Measurements from ENCODE around the gene MIER2.
"Not testable (repeated sequence)": the region's sequence is repeated elsewhere in the genome, so short reads cannot be mapped to it uniquely, and the experiment has no call there.

Gene MIER2

DNA sequence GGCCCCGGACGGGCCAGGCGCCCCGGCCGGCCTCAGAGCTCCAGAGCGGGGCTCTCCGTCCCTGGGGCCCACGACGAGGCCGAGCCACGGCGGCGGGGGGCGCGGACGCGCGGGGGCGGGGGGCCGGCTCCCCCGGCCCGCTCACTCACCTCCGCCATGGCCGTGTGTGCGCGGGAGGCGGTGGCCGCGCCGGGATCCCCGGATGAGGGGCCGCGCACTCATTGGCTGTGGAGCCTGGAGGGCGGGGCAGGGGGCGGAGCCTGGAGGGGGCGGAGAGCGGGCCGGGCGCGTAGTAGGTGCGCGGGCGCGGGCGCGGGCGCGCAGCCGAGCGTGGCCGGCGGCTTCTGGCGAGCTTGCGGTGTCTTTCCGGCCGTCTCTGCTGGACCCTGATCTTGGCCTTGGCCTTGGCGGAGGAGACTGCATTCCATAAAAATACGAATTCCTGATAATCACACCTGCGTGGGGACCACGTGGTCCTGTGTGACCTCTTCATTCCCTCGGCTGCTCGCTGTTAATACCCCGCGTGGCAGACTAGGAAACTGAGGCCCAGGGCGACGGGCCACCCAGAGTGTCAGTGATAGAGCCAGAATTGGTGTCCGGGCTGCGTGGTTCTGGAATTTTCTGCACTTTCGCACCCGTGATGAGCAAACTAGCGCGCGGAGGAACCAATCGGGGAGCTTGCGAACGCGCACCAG is at the start of gene MIER2:
MIER2 (minus strand) TSS at position 172 of the 695 bp plus-strand sequence; CDS start at position 158, 14 bp downstream.
- no peak for DNase-seq

GRCh38 chr19:393560-393959 is 49.0 kb upstream of the MIER2 start:
- not testable (repeated sequence) for DNase-seq

GRCh38 chr19:392375-392970 is 47.9 kb upstream of the MIER2 start:
- DNase-seq: no peak

DNA sequence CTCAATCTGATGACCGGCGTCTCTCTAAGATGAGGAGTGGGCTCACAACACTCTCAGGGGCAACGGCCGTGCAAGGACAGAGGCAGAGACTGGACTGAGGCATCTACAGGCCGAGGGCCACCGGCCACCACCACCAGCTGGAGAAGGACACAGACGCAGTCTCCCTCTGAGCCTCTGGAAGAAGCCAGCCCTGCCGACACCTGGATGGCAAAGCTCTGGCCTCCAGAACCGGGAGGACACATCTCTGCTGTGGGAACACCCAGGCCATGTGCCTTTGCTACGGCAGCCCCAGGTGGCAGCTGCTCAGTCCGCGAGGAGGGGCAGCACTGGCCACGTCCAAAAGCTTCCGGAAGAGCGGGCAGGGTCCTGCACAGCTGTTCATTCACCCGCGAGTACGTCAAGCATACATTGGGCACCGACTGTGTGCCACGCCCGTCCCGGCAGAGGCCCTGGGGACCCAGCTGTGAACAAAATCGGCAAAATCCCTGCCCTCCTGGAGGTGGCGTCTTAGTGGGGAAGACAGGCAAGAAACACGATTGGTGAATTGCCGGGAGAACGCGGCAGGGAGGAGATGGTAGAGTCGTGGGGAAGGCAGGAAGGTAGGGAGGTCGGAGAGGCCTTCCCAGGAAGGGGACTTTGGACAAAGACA is 47.3 kb upstream of the MIER2 start:
- no peak for DNase-seq

- DNase-seq: no peak
Observed at GRCh38 chr19:391207-391557, 46.6 kb upstream of the MIER2 start.

DNA sequence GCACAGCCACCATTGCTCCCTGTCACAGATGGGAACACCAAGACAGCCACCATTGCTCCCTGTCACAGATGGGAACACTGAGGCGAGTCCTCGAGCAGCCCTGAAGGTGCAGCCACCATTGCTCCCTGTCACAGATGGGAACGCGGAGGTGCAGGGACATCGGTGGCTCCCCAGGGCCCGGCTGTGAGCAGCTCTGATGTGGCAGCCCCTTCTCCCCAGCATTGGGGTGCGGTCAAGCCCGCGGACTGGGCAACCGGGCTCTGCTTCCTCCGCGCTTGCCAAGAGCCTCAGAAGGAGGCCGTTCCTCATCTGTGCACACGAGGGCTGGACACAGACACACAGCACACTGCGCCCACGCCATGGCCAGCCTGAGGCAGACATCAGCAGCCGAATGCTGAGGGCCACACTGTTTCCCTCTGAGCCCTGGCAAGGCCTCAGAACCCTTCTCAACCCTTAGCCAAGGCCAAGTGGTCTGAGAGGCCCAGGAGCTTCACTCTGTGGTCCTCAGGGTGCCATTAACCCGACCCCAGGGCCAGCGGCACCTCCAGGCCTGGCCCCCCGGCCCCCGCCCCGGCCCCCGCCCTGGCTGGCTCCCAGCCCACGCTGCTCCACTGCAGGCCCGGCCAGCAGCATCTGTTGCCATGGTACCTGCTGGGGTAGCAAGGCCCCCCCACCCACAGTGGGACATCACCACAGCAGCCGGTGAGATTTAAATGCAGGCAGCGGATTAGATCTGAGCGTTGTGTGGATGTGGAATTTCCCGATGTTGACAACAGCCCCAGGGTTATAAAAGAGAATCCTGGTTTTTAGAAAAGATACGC is 46.0 kb upstream of the MIER2 start:
- DNase-seq: no peak

- no peak for DNase-seq
Observed at GRCh38 chr19:389935-390289, 45.3 kb upstream of the MIER2 start.

DNA sequence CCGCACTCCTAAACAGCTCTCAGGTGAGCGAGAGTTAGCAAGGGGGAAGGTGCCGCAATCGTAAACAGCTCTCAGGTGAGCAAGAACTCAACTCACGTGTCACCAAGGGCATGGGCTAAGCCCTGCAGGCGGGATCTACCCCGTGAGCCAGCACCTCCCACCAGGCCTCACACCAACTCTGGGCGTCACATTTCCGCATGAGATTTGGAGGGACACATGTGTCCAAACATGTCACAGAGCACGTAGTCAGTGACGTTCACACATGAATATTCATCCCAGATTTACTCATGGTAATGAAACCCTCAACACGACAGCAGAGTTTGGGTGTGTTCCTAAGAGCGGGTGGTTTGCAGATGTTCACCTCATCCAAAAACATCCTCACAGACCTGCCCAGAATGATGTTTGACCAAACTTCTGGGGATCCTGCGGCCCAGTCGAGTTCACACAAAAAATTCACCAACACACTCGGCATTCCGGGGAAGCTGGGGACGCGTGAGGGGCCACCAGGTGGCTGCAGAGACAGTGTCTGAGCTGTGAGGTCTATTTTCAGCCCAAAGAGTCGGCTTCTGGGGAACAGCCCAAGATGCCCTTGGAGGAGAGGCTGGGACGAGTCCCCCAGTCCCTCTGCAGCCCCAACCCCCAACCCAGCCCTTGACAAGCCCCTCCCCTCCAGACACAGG is 44.8 kb upstream of the MIER2 start:
- DNase-seq: no peak

DNA sequence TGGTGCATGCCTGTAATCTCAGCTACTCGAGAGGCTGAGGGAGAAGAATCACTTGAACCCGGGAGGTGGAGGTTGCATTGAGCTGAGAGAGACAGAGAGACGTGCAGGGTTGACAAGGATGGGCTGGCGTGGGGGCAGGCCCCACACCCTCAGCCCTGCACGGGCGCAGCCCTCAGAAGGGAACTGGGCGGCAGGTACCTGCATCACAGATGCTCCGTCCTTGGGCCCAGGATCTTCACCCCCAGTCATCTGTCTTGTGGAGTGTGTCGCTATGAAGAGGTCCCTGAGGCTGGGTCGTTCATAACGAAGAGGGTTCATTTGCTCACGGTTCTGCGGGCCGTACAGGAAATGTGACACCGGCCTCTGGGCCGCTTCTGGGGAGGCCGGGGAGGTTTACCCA is 44.1 kb upstream of the MIER2 start:
- no peak for DNase-seq

DNA sequence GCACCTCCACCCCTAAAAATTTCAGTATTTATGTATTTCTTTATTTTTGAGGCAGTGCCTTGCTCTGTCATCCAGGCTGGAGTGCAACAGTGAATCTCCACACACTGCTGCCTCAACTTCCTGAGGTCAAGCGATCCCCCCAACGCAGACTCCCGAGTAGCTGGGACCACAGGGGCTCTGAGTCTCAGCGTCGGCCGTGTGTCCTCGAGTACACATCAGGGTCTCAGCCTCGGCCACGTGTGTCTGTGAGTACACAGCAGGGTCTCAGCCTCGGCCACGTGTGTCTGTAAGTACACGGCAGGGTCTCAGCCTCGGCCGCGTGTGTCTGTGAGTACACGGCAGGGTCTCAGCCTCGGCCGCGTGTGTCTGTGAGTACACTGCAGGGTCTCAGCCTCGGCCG is 43.2 kb upstream of the MIER2 start:
- DNase-seq: no peak

- not testable (repeated sequence) for DNase-seq
Observed at GRCh38 chr19:386632-387301, 42.2 kb upstream of the MIER2 start.

DNA sequence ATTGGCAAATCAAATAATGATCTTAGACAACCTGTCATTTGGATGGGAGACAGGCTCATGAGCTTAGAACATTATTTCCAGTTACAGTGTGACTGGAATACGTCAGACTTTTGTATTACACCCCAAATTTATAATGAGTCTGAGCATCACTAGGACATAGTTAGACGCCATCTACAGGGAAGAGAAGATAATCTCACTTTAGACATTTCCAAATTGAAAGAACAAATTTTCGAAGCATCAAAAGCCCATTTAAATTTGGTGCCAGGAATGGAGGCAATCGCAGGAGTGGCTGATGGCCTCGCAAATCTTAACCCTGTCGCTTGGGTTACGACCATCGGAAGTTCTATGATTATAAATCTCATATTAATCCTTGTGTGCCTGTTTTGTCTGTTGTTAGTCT is 41.6 kb upstream of the MIER2 start:
- not testable (repeated sequence) for DNase-seq

DNA sequence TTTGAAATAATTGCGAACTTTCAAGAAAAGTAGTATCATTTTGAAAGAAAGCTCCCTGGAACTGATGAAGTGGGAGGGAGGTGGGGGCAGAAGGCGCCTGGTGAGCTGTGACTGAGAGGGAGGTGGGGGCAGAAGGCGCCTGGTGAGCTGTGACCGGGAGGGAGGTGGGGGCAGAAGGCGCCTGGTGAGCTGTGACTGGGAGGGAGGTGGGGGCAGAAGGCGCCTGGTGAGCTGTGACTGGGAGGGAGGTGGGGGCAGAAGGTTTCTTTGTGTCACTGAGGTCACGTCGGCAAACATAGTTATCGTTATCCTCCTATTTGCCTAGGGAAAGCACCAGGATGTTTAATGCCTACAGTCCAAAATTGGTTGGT is 40.2 kb upstream of the MIER2 start:
- no peak for DNase-seq

DNA sequence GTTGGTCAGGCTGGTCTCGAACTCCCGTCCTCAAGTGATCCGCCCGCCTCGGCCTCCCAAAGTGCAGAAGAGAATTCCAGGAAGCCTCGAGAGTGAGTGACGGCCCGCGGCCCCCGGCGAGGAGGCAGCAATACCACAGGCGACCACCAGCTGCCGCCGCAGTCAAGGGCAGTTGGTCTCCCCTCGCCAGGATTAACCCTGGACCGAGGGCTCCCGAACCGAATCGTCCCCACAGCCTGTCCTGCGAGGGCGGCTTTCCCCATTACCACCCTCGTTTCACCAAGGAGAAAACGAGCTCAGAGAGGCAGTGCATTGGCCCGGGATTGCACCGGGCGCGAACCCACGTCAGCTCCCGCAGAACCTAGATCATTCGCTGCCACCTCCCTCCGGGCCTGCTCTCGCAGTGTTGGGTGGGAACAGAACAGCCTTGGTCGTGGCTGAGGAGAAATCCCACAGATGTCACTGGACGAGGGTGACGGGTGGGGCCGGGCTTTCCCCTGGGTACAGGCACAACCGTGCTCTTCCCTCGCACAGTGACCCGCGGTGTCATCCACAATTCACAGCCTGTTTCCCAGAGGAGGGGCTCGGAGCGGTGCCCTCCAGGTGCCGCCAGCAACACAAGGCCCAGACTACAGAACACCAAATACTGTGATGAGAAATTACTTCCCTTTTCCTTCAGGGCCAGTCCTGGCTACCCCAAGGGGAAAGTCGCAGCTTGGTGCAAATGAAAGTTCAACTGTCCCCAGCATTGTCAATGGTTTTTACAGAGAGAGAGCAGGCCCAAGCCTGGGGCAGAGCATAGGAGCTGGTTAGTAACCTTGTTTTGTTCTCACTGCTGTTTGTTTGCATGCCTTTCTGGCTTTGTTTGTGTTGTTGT is 39.6 kb upstream of the MIER2 start:
- DNase-seq: no peak

DNA sequence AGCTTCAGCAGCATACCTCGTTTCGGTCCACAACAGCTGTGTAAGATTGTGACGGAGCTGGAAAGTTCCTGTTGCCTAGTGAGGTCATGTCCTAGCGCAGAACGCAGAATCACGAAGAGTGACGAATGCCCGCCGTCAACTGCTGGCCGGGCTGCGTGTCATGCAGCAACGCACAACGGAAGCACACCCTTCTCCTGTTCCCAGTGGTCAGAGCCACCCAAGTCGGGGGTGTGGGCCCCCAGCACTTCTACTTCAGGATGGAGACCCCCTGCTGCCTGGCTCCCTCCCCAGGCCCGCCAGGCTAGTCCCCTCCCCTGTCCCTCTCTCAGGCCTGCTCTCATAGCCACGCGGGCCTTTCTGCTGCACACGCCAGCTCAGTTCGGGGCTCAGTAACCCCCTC is 38.4 kb upstream of the MIER2 start:
- no peak for DNase-seq

GRCh38 chr19:382578-382977 is 38.0 kb upstream of the MIER2 start:
- not testable (repeated sequence) for DNase-seq

GRCh38 chr19:381901-382300 is 37.3 kb upstream of the MIER2 start:
- DNase-seq: not testable (repeated sequence)

GRCh38 chr19:380618-381219 is 36.1 kb upstream of the MIER2 start:
- not testable (repeated sequence) for DNase-seq

DNA sequence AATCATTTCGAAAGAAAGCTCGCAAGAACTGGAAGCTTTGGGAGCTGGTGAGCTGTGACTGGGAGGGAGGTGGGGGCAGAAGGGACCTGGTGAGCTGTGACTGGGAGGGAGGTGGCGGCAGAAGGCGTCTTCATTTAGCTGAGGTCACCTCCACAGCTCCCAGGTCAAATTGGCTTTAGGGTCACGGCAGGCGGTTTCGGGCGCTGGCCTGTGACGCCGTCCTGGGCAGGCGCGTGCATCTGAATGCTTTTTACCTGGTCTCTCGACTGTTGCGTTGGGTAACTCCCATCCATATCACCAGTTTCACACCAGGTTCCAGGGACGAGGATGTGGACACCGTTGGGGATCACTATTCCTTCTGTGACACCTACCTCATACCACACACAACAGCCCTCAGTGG is 35.2 kb upstream of the MIER2 start:
- DNase-seq: no peak

GRCh38 chr19:378706-379105 is 34.1 kb upstream of the MIER2 start:
- no peak for DNase-seq
